GM23338 (cell line): Measurements from ENCODE around the gene SLC2A2.

Source experiments
- CREB1 ChIP-seq: fragments of 250-450 bp; sonication (Bioruptor Pico); IDR thresholded peaks from 2 replicates; pipeline ENCODE4 v1.5.0; 2020; ENCODE audit warnings: low read depth, mild to moderate bottlenecking, moderate library complexity
- EZH2 ChIP-seq: fragments of 200-600 bp; sonication (generic); IDR thresholded peaks from one replicate; pipeline ENCODE4 v1.8.0; 2017; ENCODE audit warnings: antibody characterized with exemption, mild to moderate bottlenecking, low read depth; ENCODE audit not compliant: unreplicated experiment
- EZH2phosphoT487 ChIP-seq: fragments of 200-600 bp; sonication (generic); IDR thresholded peaks from one replicate; pipeline ENCODE4 v1.8.1; 2018; ENCODE audit warnings: antibody characterized with exemption; ENCODE audit not compliant: unreplicated experiment
- JUNB ChIP-seq: IDR thresholded peaks from one replicate; pipeline ENCODE4 v1.6.1; 2016; ENCODE audit warnings: antibody characterized with exemption; ENCODE audit not compliant: unreplicated experiment
- NANOG ChIP-seq: IDR thresholded peaks from 2 replicates; pipeline ENCODE4 v1.6.1; 2016; ENCODE audit warnings: antibody characterized with exemption, borderline replicate concordance
- POLR2AphosphoS5 ChIP-seq: IDR thresholded peaks from 2 replicates; pipeline ENCODE4 v1.6.1; 2016; ENCODE audit warnings: antibody characterized with exemption, low read depth
- STAT1 ChIP-seq: IDR thresholded peaks from one replicate; pipeline ENCODE4 v1.6.1; 2016; ENCODE audit warnings: antibody characterized with exemption; ENCODE audit not compliant: unreplicated experiment
- TF ChIP-seq, protein P1 (sequence below), 2 experiments: fragments of 200-600 bp in 1 of 2; sonication (generic) in 1 of 2; conservative IDR thresholded peaks; 2 replicates each; pipeline versions ENCODE4 v1.5.1 to v1.6.1; 2016 to 2017; ENCODE audit warnings: antibody characterized with exemption in 2 of 2, low read depth in 2 of 2, mild to moderate bottlenecking in 2 of 2, moderate library complexity in 1 of 2
- TF ChIP-seq, protein P2 (sequence below): IDR thresholded peaks from one replicate; pipeline ENCODE4 v1.6.1; 2018; ENCODE audit warnings: antibody characterized with exemption; ENCODE audit not compliant: unreplicated experiment
- TF ChIP-seq, protein P3 (sequence below): IDR thresholded peaks from 2 replicates; pipeline ENCODE4 v1.6.1; 2016; ENCODE audit warnings: antibody characterized with exemption

GRCh38 chr3:171028025-171028778, 1.7 kb upstream of the SLC2A2 start:
- TF ChIP-seq, protein P1, sequence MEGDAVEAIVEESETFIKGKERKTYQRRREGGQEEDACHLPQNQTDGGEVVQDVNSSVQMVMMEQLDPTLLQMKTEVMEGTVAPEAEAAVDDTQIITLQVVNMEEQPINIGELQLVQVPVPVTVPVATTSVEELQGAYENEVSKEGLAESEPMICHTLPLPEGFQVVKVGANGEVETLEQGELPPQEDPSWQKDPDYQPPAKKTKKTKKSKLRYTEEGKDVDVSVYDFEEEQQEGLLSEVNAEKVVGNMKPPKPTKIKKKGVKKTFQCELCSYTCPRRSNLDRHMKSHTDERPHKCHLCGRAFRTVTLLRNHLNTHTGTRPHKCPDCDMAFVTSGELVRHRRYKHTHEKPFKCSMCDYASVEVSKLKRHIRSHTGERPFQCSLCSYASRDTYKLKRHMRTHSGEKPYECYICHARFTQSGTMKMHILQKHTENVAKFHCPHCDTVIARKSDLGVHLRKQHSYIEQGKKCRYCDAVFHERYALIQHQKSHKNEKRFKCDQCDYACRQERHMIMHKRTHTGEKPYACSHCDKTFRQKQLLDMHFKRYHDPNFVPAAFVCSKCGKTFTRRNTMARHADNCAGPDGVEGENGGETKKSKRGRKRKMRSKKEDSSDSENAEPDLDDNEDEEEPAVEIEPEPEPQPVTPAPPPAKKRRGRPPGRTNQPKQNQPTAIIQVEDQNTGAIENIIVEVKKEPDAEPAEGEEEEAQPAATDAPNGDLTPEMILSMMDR (conservative IDR thresholded peaks at IDR 0.05; ENCODE audit: low read depth in 2 of 2) = no peak
- no peak for TF ChIP-seq POLR2AphosphoS5
- TF ChIP-seq, protein P2, sequence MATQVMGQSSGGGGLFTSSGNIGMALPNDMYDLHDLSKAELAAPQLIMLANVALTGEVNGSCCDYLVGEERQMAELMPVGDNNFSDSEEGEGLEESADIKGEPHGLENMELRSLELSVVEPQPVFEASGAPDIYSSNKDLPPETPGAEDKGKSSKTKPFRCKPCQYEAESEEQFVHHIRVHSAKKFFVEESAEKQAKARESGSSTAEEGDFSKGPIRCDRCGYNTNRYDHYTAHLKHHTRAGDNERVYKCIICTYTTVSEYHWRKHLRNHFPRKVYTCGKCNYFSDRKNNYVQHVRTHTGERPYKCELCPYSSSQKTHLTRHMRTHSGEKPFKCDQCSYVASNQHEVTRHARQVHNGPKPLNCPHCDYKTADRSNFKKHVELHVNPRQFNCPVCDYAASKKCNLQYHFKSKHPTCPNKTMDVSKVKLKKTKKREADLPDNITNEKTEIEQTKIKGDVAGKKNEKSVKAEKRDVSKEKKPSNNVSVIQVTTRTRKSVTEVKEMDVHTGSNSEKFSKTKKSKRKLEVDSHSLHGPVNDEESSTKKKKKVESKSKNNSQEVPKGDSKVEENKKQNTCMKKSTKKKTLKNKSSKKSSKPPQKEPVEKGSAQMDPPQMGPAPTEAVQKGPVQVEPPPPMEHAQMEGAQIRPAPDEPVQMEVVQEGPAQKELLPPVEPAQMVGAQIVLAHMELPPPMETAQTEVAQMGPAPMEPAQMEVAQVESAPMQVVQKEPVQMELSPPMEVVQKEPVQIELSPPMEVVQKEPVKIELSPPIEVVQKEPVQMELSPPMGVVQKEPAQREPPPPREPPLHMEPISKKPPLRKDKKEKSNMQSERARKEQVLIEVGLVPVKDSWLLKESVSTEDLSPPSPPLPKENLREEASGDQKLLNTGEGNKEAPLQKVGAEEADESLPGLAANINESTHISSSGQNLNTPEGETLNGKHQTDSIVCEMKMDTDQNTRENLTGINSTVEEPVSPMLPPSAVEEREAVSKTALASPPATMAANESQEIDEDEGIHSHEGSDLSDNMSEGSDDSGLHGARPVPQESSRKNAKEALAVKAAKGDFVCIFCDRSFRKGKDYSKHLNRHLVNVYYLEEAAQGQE = no peak
- no peak for TF ChIP-seq EZH2phosphoT487
- TF ChIP-seq, protein P3, sequence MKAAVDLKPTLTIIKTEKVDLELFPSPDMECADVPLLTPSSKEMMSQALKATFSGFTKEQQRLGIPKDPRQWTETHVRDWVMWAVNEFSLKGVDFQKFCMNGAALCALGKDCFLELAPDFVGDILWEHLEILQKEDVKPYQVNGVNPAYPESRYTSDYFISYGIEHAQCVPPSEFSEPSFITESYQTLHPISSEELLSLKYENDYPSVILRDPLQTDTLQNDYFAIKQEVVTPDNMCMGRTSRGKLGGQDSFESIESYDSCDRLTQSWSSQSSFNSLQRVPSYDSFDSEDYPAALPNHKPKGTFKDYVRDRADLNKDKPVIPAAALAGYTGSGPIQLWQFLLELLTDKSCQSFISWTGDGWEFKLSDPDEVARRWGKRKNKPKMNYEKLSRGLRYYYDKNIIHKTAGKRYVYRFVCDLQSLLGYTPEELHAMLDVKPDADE = no peak
- TF ChIP-seq NANOG = no peak
- TF ChIP-seq EZH2 = no peak
- no peak for TF ChIP-seq CREB1 (CRISPR knock-in tag)
- no peak for TF ChIP-seq STAT1
- TF ChIP-seq JUNB = no peak
